Adrenal gland (tissue), 5 donors: ENCODE data around the gene KCNK10.

Experiments
- POLR2A ChIP-seq, 2 donors: fragments of 450-650 bp; IDR thresholded peaks; one replicate each; pipeline ENCODE4 v1.6.1; 2017; ENCODE audit warnings: antibody characterized with exemption in 2 of 2, mild to moderate bottlenecking in 2 of 2, moderate library complexity in 1 of 2
- TF ChIP-seq, protein P1 (sequence below), 6 experiments: fragments of 450-650 bp in 4 of 6; fragments of 200-600 bp in 2 of 6; sonication (generic) in 1 of 6; IDR thresholded peaks; 1 replicate in 5 of 6; 2 replicates in 1 of 6; pipeline versions ENCODE4 v1.5.1 to v1.8.0; 2016 to 2021; ENCODE audit warnings: antibody characterized with exemption in 6 of 6, mild to moderate bottlenecking in 2 of 6, moderate library complexity in 1 of 6
- donor health status: DM: no; HTN: no; CAD: no.

DNA sequence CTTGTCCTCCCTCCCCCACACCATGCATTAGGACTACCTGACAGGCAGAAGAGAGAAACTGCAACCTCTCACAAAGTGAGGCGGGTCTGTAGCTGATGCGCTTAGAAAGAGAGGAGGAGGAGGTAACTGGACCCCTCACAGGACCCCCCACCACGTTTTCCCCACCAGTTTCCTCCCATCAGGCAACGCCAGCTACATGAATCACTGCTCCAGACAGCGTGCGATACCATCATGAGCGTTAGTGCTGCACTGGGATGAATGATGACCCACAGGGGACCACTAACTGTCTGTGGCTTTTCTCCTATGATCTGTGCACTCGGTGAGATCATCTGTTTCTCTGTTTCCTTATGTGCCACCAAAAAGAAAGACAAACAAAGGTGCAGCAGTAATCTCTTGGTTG, 77.7 kb downstream of the KCNK10 start:
- TF ChIP-seq, protein P1, sequence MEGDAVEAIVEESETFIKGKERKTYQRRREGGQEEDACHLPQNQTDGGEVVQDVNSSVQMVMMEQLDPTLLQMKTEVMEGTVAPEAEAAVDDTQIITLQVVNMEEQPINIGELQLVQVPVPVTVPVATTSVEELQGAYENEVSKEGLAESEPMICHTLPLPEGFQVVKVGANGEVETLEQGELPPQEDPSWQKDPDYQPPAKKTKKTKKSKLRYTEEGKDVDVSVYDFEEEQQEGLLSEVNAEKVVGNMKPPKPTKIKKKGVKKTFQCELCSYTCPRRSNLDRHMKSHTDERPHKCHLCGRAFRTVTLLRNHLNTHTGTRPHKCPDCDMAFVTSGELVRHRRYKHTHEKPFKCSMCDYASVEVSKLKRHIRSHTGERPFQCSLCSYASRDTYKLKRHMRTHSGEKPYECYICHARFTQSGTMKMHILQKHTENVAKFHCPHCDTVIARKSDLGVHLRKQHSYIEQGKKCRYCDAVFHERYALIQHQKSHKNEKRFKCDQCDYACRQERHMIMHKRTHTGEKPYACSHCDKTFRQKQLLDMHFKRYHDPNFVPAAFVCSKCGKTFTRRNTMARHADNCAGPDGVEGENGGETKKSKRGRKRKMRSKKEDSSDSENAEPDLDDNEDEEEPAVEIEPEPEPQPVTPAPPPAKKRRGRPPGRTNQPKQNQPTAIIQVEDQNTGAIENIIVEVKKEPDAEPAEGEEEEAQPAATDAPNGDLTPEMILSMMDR (IDR thresholded peaks at IDR 0.05), result no peak
- no peak for TF ChIP-seq POLR2A (IDR thresholded peaks at IDR 0.05)
